ENCODE data around the gene INO80.
"Not testable (repeated sequence)": the region's sequence is repeated elsewhere in the genome, so short reads cannot be mapped to it uniquely, and the experiment has no call there.

The INO80 gene, protein sequence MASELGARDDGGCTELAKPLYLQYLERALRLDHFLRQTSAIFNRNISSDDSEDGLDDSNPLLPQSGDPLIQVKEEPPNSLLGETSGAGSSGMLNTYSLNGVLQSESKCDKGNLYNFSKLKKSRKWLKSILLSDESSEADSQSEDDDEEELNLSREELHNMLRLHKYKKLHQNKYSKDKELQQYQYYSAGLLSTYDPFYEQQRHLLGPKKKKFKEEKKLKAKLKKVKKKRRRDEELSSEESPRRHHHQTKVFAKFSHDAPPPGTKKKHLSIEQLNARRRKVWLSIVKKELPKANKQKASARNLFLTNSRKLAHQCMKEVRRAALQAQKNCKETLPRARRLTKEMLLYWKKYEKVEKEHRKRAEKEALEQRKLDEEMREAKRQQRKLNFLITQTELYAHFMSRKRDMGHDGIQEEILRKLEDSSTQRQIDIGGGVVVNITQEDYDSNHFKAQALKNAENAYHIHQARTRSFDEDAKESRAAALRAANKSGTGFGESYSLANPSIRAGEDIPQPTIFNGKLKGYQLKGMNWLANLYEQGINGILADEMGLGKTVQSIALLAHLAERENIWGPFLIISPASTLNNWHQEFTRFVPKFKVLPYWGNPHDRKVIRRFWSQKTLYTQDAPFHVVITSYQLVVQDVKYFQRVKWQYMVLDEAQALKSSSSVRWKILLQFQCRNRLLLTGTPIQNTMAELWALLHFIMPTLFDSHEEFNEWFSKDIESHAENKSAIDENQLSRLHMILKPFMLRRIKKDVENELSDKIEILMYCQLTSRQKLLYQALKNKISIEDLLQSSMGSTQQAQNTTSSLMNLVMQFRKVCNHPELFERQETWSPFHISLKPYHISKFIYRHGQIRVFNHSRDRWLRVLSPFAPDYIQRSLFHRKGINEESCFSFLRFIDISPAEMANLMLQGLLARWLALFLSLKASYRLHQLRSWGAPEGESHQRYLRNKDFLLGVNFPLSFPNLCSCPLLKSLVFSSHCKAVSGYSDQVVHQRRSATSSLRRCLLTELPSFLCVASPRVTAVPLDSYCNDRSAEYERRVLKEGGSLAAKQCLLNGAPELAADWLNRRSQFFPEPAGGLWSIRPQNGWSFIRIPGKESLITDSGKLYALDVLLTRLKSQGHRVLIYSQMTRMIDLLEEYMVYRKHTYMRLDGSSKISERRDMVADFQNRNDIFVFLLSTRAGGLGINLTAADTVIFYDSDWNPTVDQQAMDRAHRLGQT (N-terminal part only)

DNA sequence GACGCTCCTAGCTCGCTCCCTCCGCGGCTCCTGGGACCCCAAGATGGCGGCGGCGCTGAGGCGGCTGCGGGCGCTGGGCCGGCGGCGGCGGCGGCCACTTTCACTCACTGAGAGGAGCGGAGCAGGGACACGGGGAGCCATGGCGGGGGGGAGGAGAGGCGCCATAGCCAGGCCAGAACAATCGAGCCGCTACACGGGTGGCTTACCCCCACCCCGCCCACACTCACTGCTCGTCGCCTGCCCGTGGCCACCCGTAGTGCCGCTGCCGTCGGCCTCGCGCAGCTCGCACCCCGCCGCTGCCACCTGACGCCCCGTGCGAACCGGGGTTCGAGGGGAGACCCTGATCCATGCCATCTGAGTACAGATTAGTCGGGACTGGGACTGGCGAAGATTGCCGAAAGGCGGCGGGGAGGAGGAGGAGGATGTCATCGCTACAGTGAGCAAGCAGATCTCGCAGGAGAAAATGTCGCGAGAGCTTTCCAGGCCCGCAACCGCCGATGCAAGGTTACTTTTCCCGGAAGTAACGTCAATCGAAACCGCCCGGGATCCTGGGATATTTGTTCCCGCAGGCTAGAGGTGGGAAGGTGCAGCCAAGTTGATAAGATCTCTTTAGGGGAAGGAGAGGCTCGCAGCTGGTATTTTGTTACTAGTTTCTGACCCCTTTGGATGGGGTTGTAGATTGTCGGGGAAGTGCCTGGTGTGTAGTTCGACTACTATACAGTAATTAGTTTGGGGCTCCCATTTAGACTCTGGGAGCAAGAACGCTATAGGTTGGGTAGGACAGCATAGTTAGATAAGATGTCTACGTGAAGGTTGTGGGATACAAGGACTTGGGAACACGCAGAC lies at the start of gene INO80:
Gene INO80, minus strand, starts transcription at position 165 of the 846 bp plus-strand sequence. CDS start 19,970 bp downstream, outside the sequence.
- DNase-seq (ENCODE audit: low read depth, low spot score) = peak; percentile 94

DNA sequence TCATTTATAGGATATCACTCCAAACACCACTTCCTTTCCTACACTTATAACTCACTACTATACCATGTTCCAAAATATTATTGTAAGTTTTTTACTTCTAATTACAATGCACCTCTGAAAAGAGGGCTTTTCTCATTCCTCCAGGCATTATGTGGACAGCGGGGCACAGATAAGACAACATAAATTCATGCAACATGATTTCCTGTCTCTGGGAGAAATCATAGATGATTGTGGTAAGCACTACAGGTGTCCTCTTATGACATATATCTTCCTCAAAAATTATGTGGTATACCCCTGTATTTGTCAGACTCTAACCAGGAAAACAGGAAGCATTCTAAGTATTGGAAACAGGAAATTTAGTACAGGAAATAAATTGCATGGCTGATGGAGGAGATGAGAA lies 45.7 kb upstream of the INO80 start:
- no peak for DNase-seq (ENCODE audit: low read depth, low spot score)

DNA sequence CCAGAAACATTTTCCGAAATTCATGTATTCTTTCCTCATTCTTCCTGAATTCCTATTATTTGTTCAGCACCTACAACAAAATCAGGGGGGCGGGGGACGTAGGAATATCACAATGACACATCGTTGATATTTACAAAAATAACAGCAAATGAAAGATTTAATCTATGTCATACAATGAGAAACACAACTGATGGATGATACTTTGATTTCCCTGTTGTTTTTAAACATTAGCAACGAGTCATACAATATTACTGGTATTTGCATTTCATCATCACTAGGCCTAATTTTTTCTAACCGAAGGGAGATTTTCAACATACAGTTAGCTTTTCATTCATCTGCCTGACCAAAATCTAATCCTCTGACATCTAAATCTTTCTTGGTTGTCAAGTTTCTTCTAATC lies 45.3 kb upstream of the INO80 start:
- DNase-seq (ENCODE audit: low read depth, low spot score) = no peak

DNA sequence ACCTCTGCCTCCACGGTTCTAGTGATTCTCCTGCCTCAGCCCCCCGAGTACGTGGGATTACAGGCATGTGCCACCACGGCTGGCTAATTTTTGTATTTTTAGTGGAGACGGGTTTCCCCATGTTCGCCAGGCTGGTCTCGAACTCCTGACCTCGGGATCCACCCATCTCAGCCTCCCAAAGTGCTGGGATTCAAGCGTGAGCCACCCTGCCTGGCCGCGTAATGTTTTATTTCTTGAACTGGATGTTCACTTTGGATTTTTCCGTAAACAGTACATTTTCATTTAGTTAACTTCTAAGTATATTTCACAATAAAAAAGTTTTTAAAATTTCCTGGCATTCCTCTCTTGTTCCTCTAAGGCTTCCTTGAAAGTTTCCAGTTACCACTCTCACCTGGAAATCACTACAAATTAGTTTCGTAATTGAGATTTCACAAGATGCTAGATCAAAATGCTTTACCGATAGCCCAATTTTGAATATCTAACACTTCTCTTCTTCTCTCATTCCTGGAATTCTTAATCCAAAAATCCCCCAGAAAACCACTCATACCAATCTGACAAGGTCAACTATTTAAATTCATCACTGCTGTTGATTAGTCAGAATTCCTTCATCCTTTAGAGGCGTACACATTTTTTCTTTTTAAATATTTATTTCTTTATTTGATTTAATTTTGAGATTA lies 44.7 kb upstream of the INO80 start:
- DNase-seq (ENCODE audit: low read depth, low spot score) = no peak

DNA sequence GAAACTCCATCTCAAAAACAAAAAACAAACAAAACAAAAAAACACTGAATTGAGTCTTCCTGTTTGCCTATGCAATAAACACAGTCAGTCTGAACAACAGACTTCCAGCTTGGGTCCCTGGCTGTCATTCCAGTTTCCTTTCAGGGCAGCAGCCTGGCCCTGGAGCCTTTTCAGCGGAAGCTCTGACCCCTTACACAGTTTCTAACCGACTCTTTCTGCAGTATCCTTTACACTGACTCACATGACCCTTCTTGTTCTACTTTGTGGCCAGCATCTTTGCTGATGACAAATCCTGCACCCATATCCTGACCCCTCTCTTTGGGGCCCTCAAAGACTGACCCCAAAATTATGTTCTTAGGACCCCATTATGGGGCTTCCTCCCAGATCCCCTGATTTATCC lies 38.3 kb upstream of the INO80 start:
- DNase-seq (ENCODE audit: low read depth, low spot score) = no peak

DNA sequence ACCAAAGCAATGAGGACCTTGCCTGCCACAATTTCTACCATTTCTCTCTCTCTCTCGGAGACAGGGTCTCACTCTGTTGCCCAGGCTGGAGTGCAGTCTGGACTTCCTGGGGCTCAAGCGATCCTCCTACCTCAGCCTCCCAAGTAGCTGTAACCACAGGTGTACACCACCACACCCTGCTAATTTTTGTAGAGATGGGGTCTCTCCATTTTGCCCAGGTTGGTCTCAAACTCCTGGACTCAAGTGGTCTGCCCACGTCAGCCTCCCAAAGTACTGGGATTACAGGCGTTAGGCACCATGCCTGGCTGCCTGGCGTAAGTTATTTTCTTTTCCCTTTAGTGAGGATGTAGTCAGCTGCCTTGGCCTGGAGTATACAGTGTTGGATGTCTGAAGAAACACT lies 37.7 kb upstream of the INO80 start:
- no peak for DNase-seq (ENCODE audit: low read depth, low spot score)

DNA sequence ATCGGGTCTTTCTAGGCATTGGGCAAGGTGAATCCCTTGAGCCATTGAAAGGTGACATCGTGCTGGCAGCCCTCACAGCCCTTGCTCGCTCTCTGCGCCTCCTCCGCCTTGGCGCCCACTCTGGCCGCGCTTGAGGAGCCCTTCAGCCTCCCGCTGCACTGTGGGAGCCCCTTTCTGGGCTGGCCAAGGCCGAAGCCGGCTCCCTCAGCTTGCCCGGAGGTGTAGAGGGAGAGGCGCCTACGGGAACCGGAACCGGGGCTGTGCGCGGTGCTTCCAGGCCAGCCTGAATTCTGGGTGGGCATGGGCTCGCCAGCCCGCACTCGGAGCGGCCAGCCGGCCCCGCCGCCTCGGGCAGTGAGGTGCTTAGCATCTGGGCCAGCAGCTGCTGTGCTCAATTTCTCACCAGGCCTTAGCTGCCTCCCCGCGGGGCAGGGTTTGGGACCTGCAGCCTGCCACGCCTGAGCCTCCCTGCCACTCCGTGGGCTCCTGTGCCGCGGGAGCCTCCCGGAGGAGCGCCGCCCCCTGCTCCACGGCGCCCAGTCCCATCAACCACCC lies 35.4 kb upstream of the INO80 start:
- no peak for DNase-seq (ENCODE audit: low read depth, low spot score)

DNA sequence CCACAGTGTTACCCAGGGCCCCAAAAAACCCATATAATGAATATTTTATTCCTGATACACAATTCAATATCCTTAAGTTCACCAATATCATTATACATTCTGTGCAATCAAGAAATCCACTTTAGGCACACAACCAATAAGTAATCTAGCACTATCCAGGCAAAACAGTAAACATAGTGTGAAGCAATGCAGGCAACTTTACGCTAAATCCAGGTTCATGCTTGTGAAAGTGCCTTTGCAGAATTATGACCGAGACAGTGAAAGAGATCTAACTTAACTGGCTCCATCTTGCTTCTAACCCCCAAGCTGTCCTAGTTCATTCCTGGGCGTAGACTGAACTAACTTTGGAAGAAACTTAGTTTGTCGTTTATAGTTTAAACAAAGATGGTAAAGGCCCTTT lies 34.2 kb upstream of the INO80 start:
- DNase-seq (ENCODE audit: low read depth, low spot score) = no peak

DNA sequence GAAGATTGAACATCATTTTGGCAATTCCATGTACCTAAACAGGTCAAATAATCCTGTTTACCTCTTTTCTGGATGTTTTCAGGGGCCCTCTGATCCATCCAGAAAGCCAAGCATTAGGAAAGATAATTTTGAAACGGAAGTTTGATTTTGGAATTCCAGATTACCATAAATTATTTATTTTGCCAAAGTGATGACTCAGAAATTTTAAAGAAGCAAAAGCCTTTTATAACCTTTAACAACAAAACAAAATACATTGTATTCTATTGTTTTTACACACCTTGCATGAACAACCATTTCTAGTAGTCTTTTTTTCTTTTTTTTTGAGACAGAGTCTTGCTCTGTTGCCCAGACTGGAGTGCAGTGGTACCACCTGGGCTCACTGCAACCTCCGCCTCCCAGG lies 32.0 kb upstream of the INO80 start:
- no peak for DNase-seq (ENCODE audit: low read depth, low spot score)

DNA sequence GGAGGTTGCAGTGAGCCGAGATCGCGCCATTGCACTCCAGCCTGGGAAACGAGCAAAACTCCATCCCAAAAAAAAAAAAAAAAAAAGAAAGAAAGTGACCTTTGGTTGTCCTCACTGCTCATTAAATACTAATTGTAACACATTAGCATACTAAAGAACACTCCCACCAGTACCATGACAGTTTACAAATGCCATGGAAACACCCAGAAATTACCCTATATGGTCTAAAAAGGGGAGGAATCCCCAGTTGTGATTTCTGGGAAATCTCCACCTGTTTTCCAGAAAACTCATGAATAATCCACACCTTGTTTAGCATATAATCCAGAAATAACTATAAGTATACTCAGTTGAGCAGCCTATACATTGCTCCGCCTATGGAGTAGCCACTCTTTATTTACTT lies 23.5 kb upstream of the INO80 start:
- no peak for DNase-seq (ENCODE audit: low read depth, low spot score)

DNA sequence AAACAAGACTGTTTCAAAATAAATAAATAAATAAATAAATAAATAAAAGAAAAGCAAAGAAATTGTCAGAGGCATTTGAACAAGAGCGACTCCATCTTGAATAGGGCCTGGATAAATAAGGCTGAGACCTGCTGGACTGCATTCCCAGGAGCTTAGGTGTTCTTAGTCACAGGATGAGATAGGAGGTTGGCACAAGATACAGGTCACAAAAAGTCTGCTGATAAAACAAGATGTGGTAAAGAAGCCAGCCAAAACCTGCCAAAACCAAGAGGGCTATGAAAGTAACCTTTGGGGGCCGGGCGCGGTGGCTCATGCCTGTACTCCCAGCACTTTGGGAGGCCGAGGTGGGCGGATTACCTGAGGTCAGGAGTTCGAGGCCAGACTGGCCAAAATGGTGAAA lies 23.0 kb upstream of the INO80 start:
- not testable (repeated sequence) for DNase-seq (ENCODE audit: low read depth, low spot score)

DNA sequence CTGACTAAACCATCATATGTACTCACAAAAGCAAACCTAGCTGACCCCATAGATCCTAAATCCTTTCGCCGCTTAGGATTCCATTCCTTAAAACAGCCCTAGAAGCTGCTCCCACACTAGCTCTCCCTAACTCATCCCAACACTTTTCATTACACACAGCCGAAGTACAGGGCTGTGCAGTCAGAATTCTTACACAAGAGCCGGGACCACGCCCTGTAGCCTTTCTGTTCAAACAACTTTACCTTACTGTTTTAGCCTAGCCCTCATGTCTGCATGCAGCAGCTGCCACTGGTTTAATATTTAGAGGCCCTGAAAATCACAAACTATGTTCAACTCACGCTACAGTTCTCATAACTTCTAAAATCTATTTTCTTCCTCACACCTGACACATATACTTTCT lies 19.5 kb upstream of the INO80 start:
- DNase-seq (ENCODE audit: low read depth, low spot score) = not testable (repeated sequence)

DNA sequence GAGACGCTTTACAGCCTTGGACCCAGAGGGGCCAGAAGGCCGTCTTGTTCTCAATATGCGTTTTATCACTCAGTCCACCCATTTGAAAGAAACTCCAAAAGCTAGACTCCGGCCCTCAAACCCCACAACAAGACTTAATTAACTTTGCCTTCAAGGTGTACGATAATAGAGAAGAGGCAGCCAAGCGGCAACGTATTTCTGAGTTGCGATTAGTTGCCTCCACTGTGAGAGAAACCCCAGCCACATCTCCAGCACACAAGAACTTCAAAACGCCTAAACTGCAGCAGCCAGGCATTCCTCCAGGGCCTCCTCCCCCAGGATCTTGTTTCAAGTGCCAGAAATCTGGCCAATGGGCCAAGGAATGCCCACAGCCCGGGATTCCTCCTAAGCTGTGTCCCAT lies 17.4 kb upstream of the INO80 start:
- no peak for DNase-seq (ENCODE audit: low read depth, low spot score)

DNA sequence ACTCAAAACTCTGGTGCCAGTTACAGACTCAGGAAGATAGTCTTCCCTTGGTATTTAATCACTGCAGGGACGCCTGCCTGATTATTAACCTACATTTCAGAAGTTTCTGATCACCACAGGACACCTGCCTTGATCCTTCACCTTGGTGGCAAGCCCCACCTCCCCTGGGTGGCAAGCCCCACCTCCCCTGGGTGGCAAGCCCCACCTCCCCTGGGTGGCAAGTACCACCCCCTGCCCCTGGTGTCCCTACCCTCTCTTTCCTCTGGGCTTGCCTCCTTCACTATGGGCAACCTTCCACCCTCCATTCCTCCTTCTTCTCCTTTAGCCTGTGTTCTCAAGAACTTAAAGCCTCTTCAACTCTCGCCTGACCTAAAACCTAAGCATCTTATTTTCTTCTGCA lies 16.0 kb upstream of the INO80 start:
- DNase-seq (ENCODE audit: low read depth, low spot score) = not testable (repeated sequence)

DNA sequence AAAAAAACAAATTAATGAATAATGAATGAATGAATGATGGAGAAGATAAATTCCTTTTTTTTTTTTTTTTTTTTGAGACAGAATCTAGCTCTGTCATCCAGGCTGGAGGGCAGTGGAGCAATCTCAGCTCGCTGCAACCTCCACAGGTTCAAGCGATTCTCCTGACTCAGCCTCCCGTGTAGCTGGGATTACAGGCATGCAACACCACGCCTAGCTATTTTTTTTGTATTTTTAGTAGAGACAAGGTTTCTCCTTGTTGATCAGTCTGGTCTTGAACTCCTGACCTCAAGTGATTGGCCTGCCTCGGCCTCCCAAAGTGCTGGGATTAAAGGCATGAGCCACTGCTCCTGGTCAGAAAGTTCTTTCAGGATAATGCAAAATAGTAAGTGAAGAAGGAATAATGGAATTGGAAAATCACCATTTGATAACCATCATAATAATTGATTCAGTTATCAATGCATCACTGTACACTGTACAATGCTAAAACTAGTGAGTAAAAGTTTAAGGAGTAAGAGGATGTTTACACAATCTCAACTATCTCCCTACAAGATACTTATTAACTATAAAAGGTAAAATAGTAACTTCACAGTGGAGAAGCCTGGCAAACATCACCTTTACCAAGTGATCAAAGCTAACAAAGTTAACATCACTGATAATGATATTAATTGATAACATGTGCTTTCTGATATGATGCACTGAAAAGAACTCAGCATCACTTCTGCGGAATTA lies 12.3 kb upstream of the INO80 start:
- DNase-seq (ENCODE audit: low read depth, low spot score) = no peak

DNA sequence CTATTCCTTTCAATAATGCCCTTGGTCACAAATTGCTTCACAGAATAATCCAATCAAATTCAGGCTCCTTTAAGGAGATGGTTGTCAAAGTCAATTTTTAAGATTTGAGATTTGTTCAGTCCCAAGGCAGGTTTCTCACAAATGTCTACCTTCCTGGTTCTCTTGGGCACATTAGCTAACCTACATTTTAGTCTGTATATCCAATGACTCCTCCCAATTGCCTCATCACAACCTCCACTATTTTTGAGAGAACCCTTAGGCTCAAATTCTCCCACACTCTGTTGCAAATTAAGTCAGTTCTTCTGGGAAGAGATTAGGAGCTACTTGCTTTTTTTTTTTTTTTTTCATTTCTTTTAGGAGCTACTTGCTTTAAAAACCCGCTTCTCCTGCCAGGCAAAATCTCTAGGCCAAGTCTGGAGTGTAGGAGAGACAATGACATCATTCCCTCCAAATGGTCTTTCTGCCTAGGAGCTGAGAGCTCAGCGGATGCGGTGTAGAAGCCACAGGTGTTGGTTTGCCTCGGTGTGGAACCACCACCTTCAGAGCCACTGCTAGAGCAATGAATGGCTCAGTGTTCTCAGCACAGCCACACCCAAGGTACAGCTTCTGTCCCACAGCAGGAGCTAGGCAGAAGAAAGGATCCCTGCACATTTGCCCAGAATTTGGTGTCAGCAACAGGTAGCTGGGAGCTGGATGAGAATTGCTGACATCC lies 10.0 kb upstream of the INO80 start:
- DNase-seq (ENCODE audit: low read depth, low spot score) = no peak

DNA sequence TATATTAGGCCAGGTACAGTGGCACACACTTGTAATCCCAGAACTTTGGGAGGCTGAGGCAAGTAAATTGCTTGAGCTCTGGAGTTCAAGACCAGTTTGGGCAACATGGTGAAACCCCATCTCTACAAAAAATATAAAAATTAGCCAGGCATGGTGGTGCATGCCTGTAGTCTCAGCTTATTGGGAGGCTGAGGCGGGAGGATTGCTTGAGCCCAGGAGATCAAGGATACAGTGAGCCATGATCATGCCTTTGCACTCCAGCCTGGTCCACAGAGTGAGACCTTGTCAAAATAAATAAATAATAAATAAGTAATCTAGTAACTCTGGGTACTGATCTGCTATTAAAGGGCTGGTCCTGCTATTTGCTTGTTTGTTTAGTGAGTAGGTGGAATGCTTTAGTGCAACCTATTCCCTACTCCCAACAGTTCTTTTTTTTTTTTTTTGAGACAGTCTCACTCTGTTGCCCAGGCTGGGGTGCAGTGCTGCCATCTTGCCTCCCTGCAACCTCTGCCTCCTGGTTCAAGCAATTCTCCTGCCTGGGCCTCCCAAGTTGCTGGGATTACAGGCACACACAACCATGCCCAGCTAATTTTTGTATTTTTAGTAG lies 9.1 kb upstream of the INO80 start:
- DNase-seq (ENCODE audit: low read depth, low spot score) = no peak

DNA sequence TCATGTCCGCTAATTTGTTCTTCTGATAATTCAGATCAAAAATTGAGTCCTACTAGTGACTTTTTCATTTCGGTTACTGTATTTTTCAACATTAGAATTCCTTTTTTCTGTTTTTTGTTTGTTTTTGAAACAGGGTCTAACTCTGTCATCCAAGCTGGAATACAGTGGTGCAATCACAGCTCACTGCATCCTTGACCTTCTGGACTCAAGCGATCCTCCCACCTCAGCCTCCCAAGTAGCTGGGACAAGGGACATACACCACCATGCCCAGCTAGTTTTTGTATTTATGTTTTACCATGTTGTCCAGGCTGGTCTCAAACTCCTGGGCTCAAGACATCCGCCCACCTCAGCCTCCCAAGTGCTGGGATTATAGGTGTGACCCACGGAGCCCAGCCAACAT lies 8.0 kb upstream of the INO80 start:
- DNase-seq (ENCODE audit: low read depth, low spot score) = no peak

DNA sequence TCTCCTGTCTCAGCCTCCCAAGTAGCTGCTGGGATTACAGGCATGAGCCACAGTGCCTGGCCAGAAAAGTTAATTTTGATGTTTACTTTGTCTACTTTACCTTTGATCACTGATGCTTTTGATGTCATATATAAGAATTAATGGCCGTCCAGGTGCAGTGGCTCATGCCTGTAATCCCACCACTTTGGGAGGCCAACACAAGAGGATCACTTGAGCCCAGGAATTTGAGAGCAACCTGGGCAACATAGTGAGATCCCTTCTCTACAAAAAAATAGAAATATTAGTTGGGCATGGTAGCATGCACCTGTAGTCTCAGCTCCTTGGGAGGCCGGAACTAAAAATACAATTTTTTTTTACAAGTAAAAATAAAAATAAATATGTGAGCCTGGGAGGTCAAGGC lies 6.8 kb upstream of the INO80 start:
- no peak for DNase-seq (ENCODE audit: low read depth, low spot score)
